SK-N-SH treated with all-trans-retinoic acid at 6 μM for 48 hours (cell line): ENCODE measurements around the gene CELSR2.

Experiments
- ATAC-seq: fragments of 200-7000 bp; cut with Tn5 transposase; 3 replicates; pipeline ENCODE4 v1.9.1; 2020; ENCODE audit warnings: mild to moderate bottlenecking, moderate library complexity
- ARNTL ChIP-seq: fragments of 450-650 bp; formaldehyde crosslinking; IDR thresholded peaks from 2 replicates; pipeline ENCODE4 v1.5.0; 2020; ENCODE audit warnings: low read depth, mild to moderate bottlenecking, moderate library complexity, borderline replicate concordance
- BACH2 ChIP-seq: fragments of 250-450 bp; sonication (Bioruptor Pico); IDR thresholded peaks from 2 replicates; pipeline ENCODE4 v1.9.0; 2021; ENCODE audit warnings: mild to moderate bottlenecking, borderline replicate concordance
- ESRRG ChIP-seq: fragments of 250-450 bp; sonication (Bioruptor Pico); IDR thresholded peaks from 2 replicates; pipeline ENCODE4 v1.6.1; 2021; ENCODE audit warnings: mild to moderate bottlenecking
- GLIS3 ChIP-seq: fragments of 250-450 bp; sonication (Bioruptor Pico); IDR thresholded peaks from 2 replicates; pipeline ENCODE4 v1.5.0; 2020; ENCODE audit warnings: mild to moderate bottlenecking, moderate library complexity
- ISL1 ChIP-seq: fragments of 250-450 bp; sonication (Bioruptor Pico); IDR thresholded peaks from 2 replicates; pipeline ENCODE4 v2.1.2; 2022; ENCODE audit warnings: mild to moderate bottlenecking, moderate library complexity
- OSR1 ChIP-seq: fragments of 250-450 bp; sonication (Bioruptor Pico); IDR thresholded peaks from 2 replicates; pipeline ENCODE4 v1.8.0; 2022; ENCODE audit warnings: moderate library complexity, mild to moderate bottlenecking, inconsistent platforms
- RARB ChIP-seq: fragments of 250-450 bp; sonication (Bioruptor Pico); IDR thresholded peaks from 2 replicates; pipeline ENCODE4 v1.8.0; 2021; ENCODE audit warnings: mild to moderate bottlenecking, moderate library complexity
- TCF4 ChIP-seq: fragments of 250-450 bp; sonication (Bioruptor Pico); IDR thresholded peaks from 2 replicates; pipeline ENCODE4 v1.8.0; 2021; ENCODE audit warnings: mild to moderate bottlenecking, moderate library complexity, borderline replicate concordance
- ZC3H10 ChIP-seq: fragments of 250-450 bp; sonication (Bioruptor Pico); IDR thresholded peaks from 2 replicates; pipeline ENCODE4 v1.5.1; 2021; ENCODE audit warnings: mild to moderate bottlenecking, moderate library complexity
- ZFP3 ChIP-seq: fragments of 250-450 bp; sonication (Bioruptor Pico); IDR thresholded peaks from 2 replicates; pipeline ENCODE4 v1.5.0; 2020; ENCODE audit warnings: mild to moderate bottlenecking, moderate library complexity
- ZFP30 ChIP-seq: fragments of 450-650 bp; formaldehyde crosslinking; IDR thresholded peaks from 2 replicates; pipeline ENCODE4 v1.5.0; 2022; ENCODE audit warnings: mild to moderate bottlenecking, moderate library complexity
- ZNF565 ChIP-seq: fragments of 450-650 bp; formaldehyde crosslinking; conservative IDR thresholded peaks from 2 replicates; pipeline ENCODE4 v1.5.0; 2020; ENCODE audit warnings: low read depth, mild to moderate bottlenecking, moderate library complexity
- ZNF70 ChIP-seq: fragments of 450-650 bp; formaldehyde crosslinking; IDR thresholded peaks from 2 replicates; pipeline ENCODE4 v1.5.0; 2020; ENCODE audit warnings: mild to moderate bottlenecking, moderate library complexity
- ZNF8 ChIP-seq: fragments of 450-650 bp; formaldehyde crosslinking; IDR thresholded peaks from 2 replicates; pipeline ENCODE4 v1.5.0; 2020; ENCODE audit warnings: mild to moderate bottlenecking, moderate library complexity
- TF ChIP-seq, protein P1 (sequence below): fragments of 250-450 bp; sonication (Bioruptor Pico); IDR thresholded peaks from 2 replicates; pipeline ENCODE4 v1.8.0; 2021; ENCODE audit warnings: low read depth, mild to moderate bottlenecking, moderate library complexity, borderline replicate concordance
- TF ChIP-seq, protein P2 (sequence below): fragments of 250-450 bp; sonication (Bioruptor Pico); IDR thresholded peaks from 2 replicates; pipeline ENCODE4 v1.5.1; 2020; ENCODE audit warnings: low read depth, mild to moderate bottlenecking, moderate library complexity
- TF ChIP-seq, protein P3 (sequence below): fragments of 250-450 bp; sonication (Bioruptor Pico); IDR thresholded peaks from 2 replicates; pipeline ENCODE4 v1.8.0; 2020; ENCODE audit warnings: mild to moderate bottlenecking, moderate library complexity, borderline replicate concordance
- TF ChIP-seq, protein P4 (sequence below): fragments of 250-450 bp; sonication (Bioruptor Pico); IDR thresholded peaks from 2 replicates; pipeline ENCODE4 v1.5.1; 2021; ENCODE audit warnings: mild to moderate bottlenecking, moderate library complexity
- TF ChIP-seq, protein P5 (sequence below): fragments of 250-450 bp; sonication (Bioruptor Pico); IDR thresholded peaks from 2 replicates; pipeline ENCODE4 v1.5.0; 2020; ENCODE audit warnings: mild to moderate bottlenecking, moderate library complexity

The CELSR2 gene

DNA sequence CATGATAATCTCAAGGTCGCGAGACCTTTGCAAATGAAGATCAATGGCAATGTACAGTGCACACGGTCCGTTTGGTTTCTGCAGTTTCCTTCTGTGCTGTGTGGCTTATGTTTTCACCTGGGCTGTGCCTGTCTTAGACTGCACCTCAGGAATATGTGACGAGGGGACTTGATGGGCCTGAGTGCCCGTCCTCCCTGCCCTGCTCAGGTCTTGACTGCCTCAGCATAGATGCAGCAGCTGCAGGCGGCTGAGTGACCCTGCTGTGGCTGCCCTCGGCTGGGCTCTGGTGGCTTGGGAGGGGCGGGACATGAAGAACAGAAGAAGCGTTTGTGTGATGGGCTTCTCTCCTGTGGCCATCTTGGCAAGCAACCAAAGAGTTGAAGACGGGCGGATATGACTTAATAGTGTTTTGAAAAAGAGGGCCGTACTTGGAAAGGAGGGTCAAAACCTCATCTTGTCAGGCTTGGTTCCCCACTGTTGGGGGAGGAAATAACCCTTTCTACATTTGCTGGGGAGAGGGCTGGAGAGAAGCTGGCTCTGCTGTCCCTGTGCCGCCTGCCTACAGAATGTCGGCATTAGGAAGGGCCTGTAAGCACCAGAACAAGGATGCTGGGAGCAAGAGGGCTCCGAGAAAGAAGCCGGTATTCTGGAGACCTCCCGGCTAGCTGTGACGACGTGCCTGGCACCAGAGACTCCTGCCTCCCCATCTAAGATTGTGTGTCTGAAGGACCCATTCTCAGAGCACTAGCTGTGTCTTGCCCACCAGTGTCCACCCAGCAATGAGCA lies 50.4 kb downstream of the CELSR2 start (continued):
- TF ChIP-seq, protein P1, sequence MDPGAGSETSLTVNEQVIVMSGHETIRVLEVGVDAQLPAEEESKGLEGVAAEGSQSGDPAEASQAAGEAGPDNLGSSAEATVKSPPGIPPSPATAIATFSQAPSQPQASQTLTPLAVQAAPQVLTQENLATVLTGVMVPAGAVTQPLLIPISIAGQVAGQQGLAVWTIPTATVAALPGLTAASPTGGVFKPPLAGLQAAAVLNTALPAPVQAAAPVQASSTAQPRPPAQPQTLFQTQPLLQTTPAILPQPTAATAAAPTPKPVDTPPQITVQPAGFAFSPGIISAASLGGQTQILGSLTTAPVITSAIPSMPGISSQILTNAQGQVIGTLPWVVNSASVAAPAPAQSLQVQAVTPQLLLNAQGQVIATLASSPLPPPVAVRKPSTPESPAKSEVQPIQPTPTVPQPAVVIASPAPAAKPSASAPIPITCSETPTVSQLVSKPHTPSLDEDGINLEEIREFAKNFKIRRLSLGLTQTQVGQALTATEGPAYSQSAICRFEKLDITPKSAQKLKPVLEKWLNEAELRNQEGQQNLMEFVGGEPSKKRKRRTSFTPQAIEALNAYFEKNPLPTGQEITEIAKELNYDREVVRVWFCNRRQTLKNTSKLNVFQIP, result no peak
- TF ChIP-seq OSR1, result no peak

DNA sequence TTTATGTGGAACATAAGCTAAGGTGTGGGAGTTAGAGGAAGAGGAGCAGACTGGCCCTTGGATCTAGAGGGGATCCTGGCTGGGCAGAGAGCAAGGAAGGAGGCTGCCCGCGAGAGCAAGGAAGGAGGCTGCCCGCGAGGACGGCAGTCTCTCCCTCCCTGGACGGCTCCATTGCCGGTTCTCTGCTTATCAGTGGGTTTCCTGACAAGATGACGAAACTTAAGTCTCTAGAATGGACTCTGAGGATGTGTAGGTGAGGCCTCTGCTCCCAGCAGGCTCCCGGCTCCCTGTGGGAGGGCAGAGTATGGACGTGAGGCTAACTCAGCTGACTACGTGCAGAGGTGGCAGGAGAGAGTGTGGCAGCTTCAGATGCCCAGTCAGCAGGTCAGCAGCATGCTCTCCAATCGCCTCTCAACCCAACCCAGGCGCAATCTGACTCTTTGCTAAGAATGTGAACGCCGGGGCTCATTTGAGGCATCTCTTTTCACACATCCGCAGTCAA lies 51.4 kb downstream of the CELSR2 start:
- ATAC-seq, result no peak
- TF ChIP-seq ZFP3, result no peak
- TF ChIP-seq ZNF70 (CRISPR knock-in tag), result no peak
- TF ChIP-seq, protein P2, sequence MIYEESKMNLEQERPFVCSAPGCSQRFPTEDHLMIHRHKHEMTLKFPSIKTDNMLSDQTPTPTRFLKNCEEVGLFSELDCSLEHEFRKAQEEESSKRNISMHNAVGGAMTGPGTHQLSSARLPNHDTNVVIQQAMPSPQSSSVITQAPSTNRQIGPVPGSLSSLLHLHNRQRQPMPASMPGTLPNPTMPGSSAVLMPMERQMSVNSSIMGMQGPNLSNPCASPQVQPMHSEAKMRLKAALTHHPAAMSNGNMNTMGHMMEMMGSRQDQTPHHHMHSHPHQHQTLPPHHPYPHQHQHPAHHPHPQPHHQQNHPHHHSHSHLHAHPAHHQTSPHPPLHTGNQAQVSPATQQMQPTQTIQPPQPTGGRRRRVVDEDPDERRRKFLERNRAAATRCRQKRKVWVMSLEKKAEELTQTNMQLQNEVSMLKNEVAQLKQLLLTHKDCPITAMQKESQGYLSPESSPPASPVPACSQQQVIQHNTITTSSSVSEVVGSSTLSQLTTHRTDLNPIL (CRISPR knock-in tag), result no peak
- TF ChIP-seq, protein P3, sequence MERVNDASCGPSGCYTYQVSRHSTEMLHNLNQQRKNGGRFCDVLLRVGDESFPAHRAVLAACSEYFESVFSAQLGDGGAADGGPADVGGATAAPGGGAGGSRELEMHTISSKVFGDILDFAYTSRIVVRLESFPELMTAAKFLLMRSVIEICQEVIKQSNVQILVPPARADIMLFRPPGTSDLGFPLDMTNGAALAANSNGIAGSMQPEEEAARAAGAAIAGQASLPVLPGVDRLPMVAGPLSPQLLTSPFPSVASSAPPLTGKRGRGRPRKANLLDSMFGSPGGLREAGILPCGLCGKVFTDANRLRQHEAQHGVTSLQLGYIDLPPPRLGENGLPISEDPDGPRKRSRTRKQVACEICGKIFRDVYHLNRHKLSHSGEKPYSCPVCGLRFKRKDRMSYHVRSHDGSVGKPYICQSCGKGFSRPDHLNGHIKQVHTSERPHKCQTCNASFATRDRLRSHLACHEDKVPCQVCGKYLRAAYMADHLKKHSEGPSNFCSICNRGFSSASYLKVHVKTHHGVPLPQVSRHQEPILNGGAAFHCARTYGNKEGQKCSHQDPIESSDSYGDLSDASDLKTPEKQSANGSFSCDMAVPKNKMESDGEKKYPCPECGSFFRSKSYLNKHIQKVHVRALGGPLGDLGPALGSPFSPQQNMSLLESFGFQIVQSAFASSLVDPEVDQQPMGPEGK, result no peak
- TF ChIP-seq RARB (CRISPR knock-in tag), result no peak
- TF ChIP-seq BACH2 (CRISPR knock-in tag), result no peak
- TF ChIP-seq TCF4 (CRISPR knock-in tag), result no peak
- no peak for TF ChIP-seq ZFP30 (CRISPR knock-in tag)

DNA sequence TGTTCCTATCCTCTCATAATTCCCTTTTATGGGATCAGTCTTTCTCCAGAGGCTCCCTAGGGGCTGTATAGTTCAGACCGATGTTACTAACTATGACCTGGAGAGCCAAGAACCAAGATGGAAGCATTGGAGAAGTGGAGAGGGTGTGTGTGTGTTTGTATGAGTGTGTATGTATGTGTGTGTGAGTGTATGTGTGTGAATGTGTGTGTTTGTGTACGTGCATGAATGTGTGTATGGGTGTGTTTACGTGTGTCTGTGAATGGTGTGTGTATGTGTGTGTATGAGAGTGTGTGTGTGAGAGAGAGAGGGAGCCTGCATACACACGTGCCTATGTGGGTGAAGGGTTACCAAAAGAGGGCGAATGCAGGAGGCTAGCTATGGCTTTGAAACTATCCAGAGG lies 52.5 kb downstream of the CELSR2 start:
- no peak for ATAC-seq
- no peak for TF ChIP-seq TCF4 (CRISPR knock-in tag)
- TF ChIP-seq ISL1 (CRISPR knock-in tag), result no peak
- no peak for TF ChIP-seq ESRRG (CRISPR knock-in tag)
- TF ChIP-seq, protein P4, sequence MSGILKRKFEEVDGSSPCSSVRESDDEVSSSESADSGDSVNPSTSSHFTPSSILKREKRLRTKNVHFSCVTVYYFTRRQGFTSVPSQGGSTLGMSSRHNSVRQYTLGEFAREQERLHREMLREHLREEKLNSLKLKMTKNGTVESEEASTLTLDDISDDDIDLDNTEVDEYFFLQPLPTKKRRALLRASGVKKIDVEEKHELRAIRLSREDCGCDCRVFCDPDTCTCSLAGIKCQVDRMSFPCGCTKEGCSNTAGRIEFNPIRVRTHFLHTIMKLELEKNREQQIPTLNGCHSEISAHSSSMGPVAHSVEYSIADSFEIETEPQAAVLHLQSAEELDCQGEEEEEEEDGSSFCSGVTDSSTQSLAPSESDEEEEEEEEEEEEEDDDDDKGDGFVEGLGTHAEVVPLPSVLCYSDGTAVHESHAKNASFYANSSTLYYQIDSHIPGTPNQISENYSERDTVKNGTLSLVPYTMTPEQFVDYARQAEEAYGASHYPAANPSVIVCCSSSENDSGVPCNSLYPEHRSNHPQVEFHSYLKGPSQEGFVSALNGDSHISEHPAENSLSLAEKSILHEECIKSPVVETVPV (CRISPR knock-in tag), result no peak
- TF ChIP-seq, protein P3, result no peak
- TF ChIP-seq ZNF565, result no peak
- TF ChIP-seq, protein P1, result no peak
- TF ChIP-seq, protein P2 (CRISPR knock-in tag), result no peak
- TF ChIP-seq ZNF8 (CRISPR knock-in tag), result no peak
- TF ChIP-seq RARB (CRISPR knock-in tag), result no peak
- no peak for TF ChIP-seq OSR1
- TF ChIP-seq, protein P5, sequence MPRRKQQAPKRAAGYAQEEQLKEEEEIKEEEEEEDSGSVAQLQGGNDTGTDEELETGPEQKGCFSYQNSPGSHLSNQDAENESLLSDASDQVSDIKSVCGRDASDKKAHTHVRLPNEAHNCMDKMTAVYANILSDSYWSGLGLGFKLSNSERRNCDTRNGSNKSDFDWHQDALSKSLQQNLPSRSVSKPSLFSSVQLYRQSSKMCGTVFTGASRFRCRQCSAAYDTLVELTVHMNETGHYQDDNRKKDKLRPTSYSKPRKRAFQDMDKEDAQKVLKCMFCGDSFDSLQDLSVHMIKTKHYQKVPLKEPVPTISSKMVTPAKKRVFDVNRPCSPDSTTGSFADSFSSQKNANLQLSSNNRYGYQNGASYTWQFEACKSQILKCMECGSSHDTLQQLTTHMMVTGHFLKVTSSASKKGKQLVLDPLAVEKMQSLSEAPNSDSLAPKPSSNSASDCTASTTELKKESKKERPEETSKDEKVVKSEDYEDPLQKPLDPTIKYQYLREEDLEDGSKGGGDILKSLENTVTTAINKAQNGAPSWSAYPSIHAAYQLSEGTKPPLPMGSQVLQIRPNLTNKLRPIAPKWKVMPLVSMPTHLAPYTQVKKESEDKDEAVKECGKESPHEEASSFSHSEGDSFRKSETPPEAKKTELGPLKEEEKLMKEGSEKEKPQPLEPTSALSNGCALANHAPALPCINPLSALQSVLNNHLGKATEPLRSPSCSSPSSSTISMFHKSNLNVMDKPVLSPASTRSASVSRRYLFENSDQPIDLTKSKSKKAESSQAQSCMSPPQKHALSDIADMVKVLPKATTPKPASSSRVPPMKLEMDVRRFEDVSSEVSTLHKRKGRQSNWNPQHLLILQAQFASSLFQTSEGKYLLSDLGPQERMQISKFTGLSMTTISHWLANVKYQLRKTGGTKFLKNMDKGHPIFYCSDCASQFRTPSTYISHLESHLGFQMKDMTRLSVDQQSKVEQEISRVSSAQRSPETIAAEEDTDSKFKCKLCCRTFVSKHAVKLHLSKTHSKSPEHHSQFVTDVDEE (CRISPR knock-in tag), result no peak
- TF ChIP-seq ARNTL, result no peak
- TF ChIP-seq GLIS3 (CRISPR knock-in tag), result no peak
- no peak for TF ChIP-seq BACH2 (CRISPR knock-in tag)
- TF ChIP-seq ZC3H10 (CRISPR knock-in tag), result no peak
